Keratinocyte (primary cell): ENCODE results near the gene CCDC92. TPM values are rescaled to one million over a fixed set of nuclear protein-coding genes. Genes with fewer than 3 reads are reported as not detected.

ENCODE experiments used
- DNase-seq: peaks from one replicate; pipeline ENCODE4 v3.0.0-alpha.2; 2011; ENCODE audit warnings: low read depth, missing footprints, low spot score
- FAIRE-seq: peaks from 2 replicates; lab custom pipeline; 2011; peaks lifted over from hg19 to GRCh38; lab: Jason Lieb, UNC
- H2AFZ ChIP-seq: 2 replicates; pipeline ENCODE4 v1.6.0; 2012; ENCODE audit warnings: low read length, control low read depth, inconsistent platforms; ENCODE audit not compliant: control insufficient read depth
- H3K27ac ChIP-seq: 2 replicates; pipeline ENCODE4 v1.5.1; 2011; ENCODE audit warnings: low read length; ENCODE audit not compliant: control insufficient read depth, insufficient read depth
- H3K27me3 ChIP-seq: 3 replicates; pipeline ENCODE4 v1.6.0; 2011; ENCODE audit warnings: low read length; ENCODE audit not compliant: control insufficient read depth, insufficient read depth; ENCODE audit errors: extremely low read depth
- H3K36me3 ChIP-seq, 2 experiments: 2 replicates in 1 of 2; 3 replicates in 1 of 2; pipeline ENCODE4 v1.5.1; 2011; ENCODE audit warnings: low read length in 2 of 2, mild to moderate bottlenecking in 1 of 2; ENCODE audit not compliant: control insufficient read depth in 2 of 2, insufficient read depth in 2 of 2; ENCODE audit errors: extremely low read depth in 1 of 2
- H3K4me1 ChIP-seq: 3 replicates; pipeline ENCODE4 v1.5.1; 2011; ENCODE audit warnings: low read length; ENCODE audit not compliant: control insufficient read depth, insufficient read depth; ENCODE audit errors: extremely low read depth
- H3K4me2 ChIP-seq: 3 replicates; pipeline ENCODE4 v1.6.0; 2011; ENCODE audit warnings: low read depth, low read length; ENCODE audit not compliant: control insufficient read depth, insufficient read depth; ENCODE audit errors: extremely low read depth
- H3K4me3 ChIP-seq, 3 experiments: fragments of 200-600 bp in 1 of 3; sonication (generic) in 1 of 3; 2 replicates in 2 of 3; 3 replicates in 1 of 3; pipeline ENCODE4 v1.5.1; 2011 to 2016; ENCODE audit warnings: low read length in 3 of 3, mild to moderate bottlenecking in 3 of 3, control low read depth in 2 of 3, inconsistent platforms in 1 of 3, low read depth in 1 of 3, mixed read lengths in 1 of 3, mixed run types in 1 of 3, moderate library complexity in 1 of 3; ENCODE audit not compliant: control insufficient read depth in 2 of 3, insufficient read depth in 2 of 3; ENCODE audit errors: extremely low read depth in 1 of 3
- H3K79me2 ChIP-seq: 2 replicates; pipeline ENCODE4 v1.6.0; 2012; ENCODE audit warnings: low read length; ENCODE audit not compliant: control insufficient read depth, insufficient read depth
- H3K9ac ChIP-seq: 3 replicates; pipeline ENCODE4 v1.6.0; 2011; ENCODE audit warnings: low read length; ENCODE audit not compliant: control insufficient read depth, insufficient read depth; ENCODE audit errors: extremely low read depth
- H3K9me1 ChIP-seq: 3 replicates; pipeline ENCODE4 v1.6.0; 2011; ENCODE audit warnings: low read length; ENCODE audit not compliant: control insufficient read depth, insufficient read depth; ENCODE audit errors: extremely low read depth
- H3K9me3 ChIP-seq: 2 replicates; pipeline ENCODE4 v1.5.1; 2012; ENCODE audit warnings: low read depth, low read length; ENCODE audit not compliant: control insufficient read depth
- H4K20me1 ChIP-seq: 3 replicates; pipeline ENCODE4 v1.6.0; 2011; ENCODE audit warnings: low read length; ENCODE audit not compliant: control insufficient read depth, insufficient read depth; ENCODE audit errors: extremely low read depth
- EZH2 ChIP-seq: IDR thresholded peaks from one replicate; pipeline ENCODE4 v1.6.1; 2012; ENCODE audit warnings: inconsistent platforms, mild to moderate bottlenecking, low read length, moderate library complexity
- dilution Hi-C: fragments of 300-500 bp; cut with MboI; formaldehyde crosslinking; loops from one replicate; pipeline ENCODE4 v1.7.0; 2020; ENCODE audit warnings: low sequenced_read_pairs; ENCODE audit not compliant: extremely low pct_ligation_motif_present
- polyA plus RNA-seq, 5 experiments: library from polyadenylated mRNA; depleted of rRNA in 3 of 5; stranded (reverse) in 3 of 5; stranded (forward) in 1 of 5; unstranded in 1 of 5; fragments of >200 nt; gene quantifications; 1 replicate in 1 of 5; 2 replicates in 3 of 5; 3 replicates in 1 of 5; pipeline versions ENCODE4 v1.2.1 to v1.2.3, GENCODE V29; 2011 to 2012; ENCODE audit warnings: missing spikeins in 2 of 5, low read depth in 1 of 5, low replicate concordance in 1 of 5
- TF ChIP-seq, protein P1 (sequence below), 3 experiments: IDR thresholded peaks in 1 of 3; conservative IDR thresholded peaks in 1 of 3; optimal IDR thresholded peaks in 1 of 3; 2 replicates in 2 of 3; 3 replicates in 1 of 3; pipeline versions ENCODE3 to v1.5.1; 2011; ENCODE audit warnings: low read length in 3 of 3, mild to moderate bottlenecking in 3 of 3, moderate library complexity in 2 of 3, control low read depth in 1 of 3, inconsistent platforms in 1 of 3; ENCODE audit not compliant: insufficient read depth in 2 of 3; ENCODE audit errors: extremely low read depth in 1 of 3

CCDC92 gene
- polyA plus RNA-seq, 1 donor (not counting 4 experiments of a cell fraction or from before 2014, with no cell fraction given): 8.3 TPM

DNA sequence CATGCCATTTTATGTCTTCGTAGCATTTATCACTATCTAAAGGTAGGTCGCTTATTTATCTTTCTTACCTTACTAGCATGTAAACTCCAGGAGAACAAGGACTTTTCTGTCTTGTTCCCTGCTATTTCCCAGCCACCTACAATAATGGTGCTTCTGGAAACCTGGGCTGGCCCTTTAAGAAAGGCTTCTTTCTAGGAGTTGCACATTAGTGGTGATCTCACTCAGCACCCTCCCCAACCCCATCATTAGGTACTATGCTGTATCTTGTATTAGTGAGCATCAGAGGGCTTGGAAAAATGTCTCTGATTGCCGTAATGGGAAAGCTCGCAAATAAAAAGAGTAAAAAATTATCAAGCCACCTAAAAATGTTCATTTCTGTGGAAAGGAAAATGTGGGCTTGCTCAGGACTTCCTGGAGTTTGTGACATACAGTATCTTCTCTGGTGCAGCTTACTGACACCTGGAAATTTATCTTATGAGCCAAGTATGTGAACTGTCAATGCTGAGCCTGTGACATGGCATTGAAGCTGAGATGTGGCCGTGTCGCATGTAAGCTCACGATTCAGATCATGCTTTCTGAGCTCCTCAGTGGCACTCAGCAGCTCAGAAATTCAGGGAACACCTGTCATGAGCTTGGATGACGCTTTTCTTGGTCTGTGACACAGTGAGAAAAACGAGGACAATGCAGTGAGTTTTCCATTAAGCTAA is 12.4 kb downstream of the CCDC92 start:
- no peaks in the 10 kb centered on the region for H3K79me2 ChIP-seq
- H3K4me1 ChIP-seq: no peaks in the 10 kb centered on the region
- H3K9me3 ChIP-seq: no peaks in the 10 kb centered on the region
- H3K9me1 ChIP-seq: no peaks in the 10 kb centered on the region
- H3K36me3 ChIP-seq: peaks cover 0 to 1% of the 10 kb centered on the region in 2 experiments
- H3K27me3 ChIP-seq: no peaks in the 10 kb centered on the region
- H2AFZ ChIP-seq: no peak overlapping the region
- no peak overlapping the region for H3K27ac ChIP-seq
- dilution Hi-C loops: no loop called here
- no peak for FAIRE-seq
- H4K20me1 ChIP-seq: no peaks in the 10 kb centered on the region
- H3K4me2 ChIP-seq: no peak overlapping the region
- no peak overlapping the region for H3K9ac ChIP-seq
- DNase-seq: no peak
- TF ChIP-seq, protein P1, sequence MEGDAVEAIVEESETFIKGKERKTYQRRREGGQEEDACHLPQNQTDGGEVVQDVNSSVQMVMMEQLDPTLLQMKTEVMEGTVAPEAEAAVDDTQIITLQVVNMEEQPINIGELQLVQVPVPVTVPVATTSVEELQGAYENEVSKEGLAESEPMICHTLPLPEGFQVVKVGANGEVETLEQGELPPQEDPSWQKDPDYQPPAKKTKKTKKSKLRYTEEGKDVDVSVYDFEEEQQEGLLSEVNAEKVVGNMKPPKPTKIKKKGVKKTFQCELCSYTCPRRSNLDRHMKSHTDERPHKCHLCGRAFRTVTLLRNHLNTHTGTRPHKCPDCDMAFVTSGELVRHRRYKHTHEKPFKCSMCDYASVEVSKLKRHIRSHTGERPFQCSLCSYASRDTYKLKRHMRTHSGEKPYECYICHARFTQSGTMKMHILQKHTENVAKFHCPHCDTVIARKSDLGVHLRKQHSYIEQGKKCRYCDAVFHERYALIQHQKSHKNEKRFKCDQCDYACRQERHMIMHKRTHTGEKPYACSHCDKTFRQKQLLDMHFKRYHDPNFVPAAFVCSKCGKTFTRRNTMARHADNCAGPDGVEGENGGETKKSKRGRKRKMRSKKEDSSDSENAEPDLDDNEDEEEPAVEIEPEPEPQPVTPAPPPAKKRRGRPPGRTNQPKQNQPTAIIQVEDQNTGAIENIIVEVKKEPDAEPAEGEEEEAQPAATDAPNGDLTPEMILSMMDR (optimal IDR thresholded peaks at IDR 0.05 in 1 of 3, IDR thresholded peaks at IDR 0.05 in 1 of 3, conservative IDR thresholded peaks at IDR 0.05 in 1 of 3; ENCODE audit: extremely low read depth in 1 of 3, insufficient read depth in 2 of 3, low read length in 3 of 3): no peak
- TF ChIP-seq EZH2: no peak
- no peak overlapping the region for H3K4me3 ChIP-seq

DNA sequence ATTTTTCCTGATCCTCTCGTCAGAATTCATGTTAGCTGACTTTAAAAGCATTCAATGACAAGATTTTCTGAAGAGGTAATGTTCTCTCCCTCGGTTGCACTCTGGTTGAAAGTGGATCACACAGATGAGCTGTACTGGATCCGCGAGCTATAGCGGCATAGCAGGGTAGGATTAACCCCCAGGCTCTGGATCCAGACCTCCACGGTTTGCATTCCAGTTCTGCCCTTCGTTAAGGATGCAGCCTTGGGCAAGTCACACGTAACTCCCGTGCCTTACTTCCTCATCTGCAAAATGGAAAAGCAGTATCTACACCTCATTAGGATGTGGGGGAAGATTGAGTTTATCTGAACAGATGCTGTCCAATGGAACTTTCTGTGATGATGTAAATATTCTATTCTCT is 13.8 kb downstream of the CCDC92 start:
- Histone ChIP-seq H2AFZ (no peak overlapping the region), H3K4me3 (no peak overlapping the region), H3K27me3 (no peaks in the 10 kb centered on the region), H3K9me3 (no peaks in the 10 kb centered on the region), H3K4me2 (no peak overlapping the region), H3K79me2 (no peaks in the 10 kb centered on the region), H3K27ac (no peak overlapping the region), H3K9ac (no peak overlapping the region), H4K20me1 (no peaks in the 10 kb centered on the region), H3K4me1 (no peaks in the 10 kb centered on the region), H3K9me1 (no peaks in the 10 kb centered on the region), H3K36me3 (peaks cover 0 to 1% of the 10 kb centered on the region in 2 experiments)
- dilution Hi-C loops: no loop called here
- FAIRE-seq (no peak), DNase-seq (no peak)
- no peak for TF ChIP-seq EZH2
- TF ChIP-seq, protein P1 (optimal IDR thresholded peaks at IDR 0.05 in 1 of 3, IDR thresholded peaks at IDR 0.05 in 1 of 3, conservative IDR thresholded peaks at IDR 0.05 in 1 of 3; ENCODE audit: extremely low read depth in 1 of 3, insufficient read depth in 2 of 3, low read length in 3 of 3): no peak
